ENCODE data around the gene ZNF438.

Gene ZNF438

GRCh38 chr10:30997536-30998235, 34.0 kb downstream of the ZNF438 start:
- TF ChIP-seq CTCF (IDR thresholded peaks at IDR 0.05; ENCODE audit: low read depth, low read length) (no peak), MYC (IDR thresholded peaks at IDR 0.05; ENCODE audit: low read depth, low read length) (no peak), POLR2A (IDR thresholded peaks at IDR 0.05; ENCODE audit: extremely low read depth, insufficient read length) (no peak), MAX (IDR thresholded peaks at IDR 0.05; ENCODE audit: low read depth, low read length) (no peak)
- H3K4me3 ChIP-seq (ENCODE audit: low read depth, low read length): no peak overlapping the region
- no peak for DNase-seq (ENCODE audit: low read depth)

- H3K4me3 ChIP-seq (ENCODE audit: low read depth, low read length): no peak overlapping the region
- no peak for DNase-seq (ENCODE audit: low read depth)
- TF ChIP-seq POLR2A (IDR thresholded peaks at IDR 0.05; ENCODE audit: extremely low read depth, insufficient read length) (no peak), MYC (IDR thresholded peaks at IDR 0.05; ENCODE audit: low read depth, low read length) (no peak), MAX (IDR thresholded peaks at IDR 0.05; ENCODE audit: low read depth, low read length) (no peak), CTCF (IDR thresholded peaks at IDR 0.05; ENCODE audit: low read depth, low read length) (no peak)
Observed at GRCh38 chr10:30996481-30997005, 35.1 kb downstream of the ZNF438 start.

- no peak for TF ChIP-seq MAX (IDR thresholded peaks at IDR 0.05; ENCODE audit: low read depth, low read length)
- no peak for TF ChIP-seq MYC (IDR thresholded peaks at IDR 0.05; ENCODE audit: low read depth, low read length)
- no peak for TF ChIP-seq CTCF (IDR thresholded peaks at IDR 0.05; ENCODE audit: low read depth, low read length)
- TF ChIP-seq POLR2A (IDR thresholded peaks at IDR 0.05; ENCODE audit: extremely low read depth, insufficient read length): no peak
- no peak overlapping the region for H3K4me3 ChIP-seq (ENCODE audit: low read depth, low read length)
- no peak for DNase-seq (ENCODE audit: low read depth)
Observed at GRCh38 chr10:30995081-30995770, 36.4 kb downstream of the ZNF438 start.

GRCh38 chr10:30993155-30993554, 38.5 kb downstream of the ZNF438 start:
- DNase-seq (ENCODE audit: low read depth): no peak
- no peak for TF ChIP-seq POLR2A (IDR thresholded peaks at IDR 0.05; ENCODE audit: extremely low read depth, insufficient read length)
- no peak for TF ChIP-seq MYC (IDR thresholded peaks at IDR 0.05; ENCODE audit: low read depth, low read length)
- no peak for TF ChIP-seq MAX (IDR thresholded peaks at IDR 0.05; ENCODE audit: low read depth, low read length)
- TF ChIP-seq CTCF (IDR thresholded peaks at IDR 0.05; ENCODE audit: low read depth, low read length): no peak
- H3K4me3 ChIP-seq (ENCODE audit: low read depth, low read length): no peak overlapping the region

- no peak for DNase-seq (ENCODE audit: low read depth)
- H3K4me3 ChIP-seq (ENCODE audit: low read depth, low read length): no peak overlapping the region
- TF ChIP-seq CTCF (IDR thresholded peaks at IDR 0.05; ENCODE audit: low read depth, low read length): no peak
- TF ChIP-seq POLR2A (IDR thresholded peaks at IDR 0.05; ENCODE audit: extremely low read depth, insufficient read length): no peak
- no peak for TF ChIP-seq MYC (IDR thresholded peaks at IDR 0.05; ENCODE audit: low read depth, low read length)
- no peak for TF ChIP-seq MAX (IDR thresholded peaks at IDR 0.05; ENCODE audit: low read depth, low read length)
Observed at GRCh38 chr10:30992681-30993080, 39.0 kb downstream of the ZNF438 start.

Measured in NB4 (cell line).